NAMALWA (cell line): ENCODE measurements around the gene FLYWCH2.

Experiments used
- DNase-seq: peaks from one replicate; pipeline ENCODE4 v3.0.0-alpha.2; 2015; ENCODE audit warnings: low spot score

Gene FLYWCH2

GRCh38 chr16:2854700-2855309, 28.2 kb upstream of the FLYWCH2 start:
- DNase-seq: peak; percentile 51

- no peak for DNase-seq
These were observed 27.5 kb upstream of the FLYWCH2 start for GRCh38 chr16:2855536-2855935.

GRCh38 chr16:2856061-2856670, 26.8 kb upstream of the FLYWCH2 start:
- DNase-seq: peak; percentile 40

GRCh38 chr16:2856686-2857450, 26.1 kb upstream of the FLYWCH2 start:
- DNase-seq: no peak

- no peak for DNase-seq
These were observed 25.4 kb upstream of the FLYWCH2 start, which contains the start of gene PRSS22 for GRCh38 chr16:2857451-2858244. Gene PRSS22 (minus strand): TSS chr16:2858170. CDS start chr16:2858104, 66 bp downstream.

- no peak for DNase-seq
These were observed 24.6 kb upstream of the FLYWCH2 start for GRCh38 chr16:2858245-2859025.

- no peak for DNase-seq
These were observed 23.2 kb upstream of the FLYWCH2 start for GRCh38 chr16:2859686-2860265.

- DNase-seq: peak; percentile 35
These were observed 22.0 kb upstream of the FLYWCH2 start for GRCh38 chr16:2860826-2861567.

- DNase-seq: no peak
These were observed 17.4 kb upstream of the FLYWCH2 start for GRCh38 chr16:2865651-2866050.

- no peak for DNase-seq
These were observed 16.6 kb upstream of the FLYWCH2 start for GRCh38 chr16:2866431-2866830.

- DNase-seq: no peak
These were observed 15.4 kb upstream of the FLYWCH2 start for GRCh38 chr16:2867661-2867986.

GRCh38 chr16:2867987-2868789, 14.8 kb upstream of the FLYWCH2 start:
- DNase-seq: peak; percentile 95

GRCh38 chr16:2871926-2872325, 11.1 kb upstream of the FLYWCH2 start:
- no peak for DNase-seq

GRCh38 chr16:2874032-2874911, 8.7 kb upstream of the FLYWCH2 start:
- DNase-seq: no peak

GRCh38 chr16:2874912-2875362, 8.1 kb upstream of the FLYWCH2 start:
- DNase-seq: peak; percentile 84

- DNase-seq: no peak
These were observed 3.0 kb upstream of the FLYWCH2 start for GRCh38 chr16:2879854-2880508.

GRCh38 chr16:2881783-2882649, 999 bp upstream of the FLYWCH2 start:
- DNase-seq: no peak
